Kidney tubule cell (primary cell): ENCODE measurements around the gene BACH1.

ENCODE experiments used
- DNase-seq: peaks from one replicate; pipeline ENCODE4 v3.0.0-alpha.2; 2018; ENCODE audit warnings: low spot score

BACH1 gene

GRCh38 chr21:29382030-29382654, 83.4 kb downstream of the BACH1 start:
- peak; percentile 91 for DNase-seq

GRCh38 chr21:29384683-29385359, 86.1 kb downstream of the BACH1 start:
- DNase-seq = peak; percentile 15

- no peak for DNase-seq
Observed at GRCh38 chr21:29385934-29386520, 87.3 kb downstream of the BACH1 start.

- DNase-seq = no peak
Observed at GRCh38 chr21:29386803-29387202, 88.1 kb downstream of the BACH1 start.

- no peak for DNase-seq
Observed at GRCh38 chr21:29387598-29387997, 88.9 kb downstream of the BACH1 start.

GRCh38 chr21:29389136-29389535, 90.4 kb downstream of the BACH1 start:
- DNase-seq = no peak

GRCh38 chr21:29390778-29391177, 92.1 kb downstream of the BACH1 start:
- DNase-seq = no peak

GRCh38 chr21:29394051-29394450, 95.3 kb downstream of the BACH1 start:
- no peak for DNase-seq
